A673 (cell line): ENCODE data around the gene NLGN1. TPM values are rescaled to one million over a fixed set of nuclear protein-coding genes. Genes with fewer than 3 reads are reported as not detected.

Experiments used
- BruUV-seq: library from RNA; stranded (reverse); fragments of 400-500 nt; replicated peaks from 2 replicates; lab custom pipeline; 2021; lab: Mats Ljungman, UMichigan
- CTCF ChIA-PET: fragments of 300-600 bp; sonication (Branson Sonifier 250); formaldehyde crosslinking; loops from one replicate; lab custom pipeline; 2022; ENCODE audit warnings: antibody characterized with exemption; lab: Charles Lee
- POLR2A ChIA-PET: fragments of 300-600 bp; sonication (Branson Sonifier 250); formaldehyde crosslinking; loops from one replicate; lab custom pipeline; 2022; ENCODE audit warnings: antibody characterized with exemption; ENCODE audit not compliant: low non-redundant PET; lab: Charles Lee
- DNase-seq: peaks from one replicate; pipeline ENCODE4 v3.0.0-alpha.2; 2015; ENCODE audit warnings: low spot score
- H3K27ac ChIP-seq: fragments of 200-600 bp; sonication (generic); 2 replicates; pipeline ENCODE4 v1.5.1; 2016; ENCODE audit warnings: mixed run types, low read depth, mild to moderate bottlenecking, mixed read lengths, antibody characterized with exemption, low read length; ENCODE audit not compliant: poor library complexity, severe bottlenecking
- H3K27me3 ChIP-seq: fragments of 200-600 bp; sonication (generic); replicated peaks from 2 replicates; pipeline ENCODE4 v1.6.1; 2017; ENCODE audit warnings: mixed run types, low read depth, mild to moderate bottlenecking, mixed read lengths, antibody characterized with exemption, low read length; ENCODE audit not compliant: insufficient read depth, poor library complexity
- H3K36me3 ChIP-seq: fragments of 200-600 bp; sonication (generic); 2 replicates; pipeline ENCODE4 v1.6.1; 2016; ENCODE audit warnings: mixed run types, mild to moderate bottlenecking, mixed read lengths, antibody characterized with exemption, low read length; ENCODE audit not compliant: insufficient read depth, poor library complexity, severe bottlenecking
- H3K4me1 ChIP-seq: fragments of 200-600 bp; sonication (generic); 2 replicates; pipeline ENCODE4 v1.6.1; 2017; ENCODE audit warnings: mixed run types, mild to moderate bottlenecking, mixed read lengths, antibody characterized with exemption, low read length; ENCODE audit not compliant: insufficient read depth, poor library complexity, severe bottlenecking
- H3K4me3 ChIP-seq: fragments of 200-600 bp; sonication (generic); 2 replicates; pipeline ENCODE4 v1.5.1; 2016; ENCODE audit warnings: low read depth, mixed run types, mild to moderate bottlenecking, mixed read lengths, low read length; ENCODE audit not compliant: poor library complexity, severe bottlenecking
- H3K9me3 ChIP-seq: fragments of 200-600 bp; sonication (generic); 2 replicates; pipeline ENCODE4 v1.6.1; 2016; ENCODE audit warnings: mixed run types, low read depth, mild to moderate bottlenecking, mixed read lengths, antibody characterized with exemption, low read length; ENCODE audit not compliant: poor library complexity, severe bottlenecking
- CTCF ChIP-seq: fragments of 300-800, 200-600 bp; sonication (generic); conservative IDR thresholded peaks from 2 replicates; pipeline ENCODE4 v1.5.1; 2017; ENCODE audit warnings: low read depth, mild to moderate bottlenecking, antibody characterized with exemption, low read length, moderate library complexity, mixed read lengths
- EZH2 ChIP-seq: fragments of 200-600 bp; sonication (generic); IDR thresholded peaks from 2 replicates; pipeline ENCODE4 v1.6.1; 2017; ENCODE audit warnings: borderline replicate concordance, low read depth, mild to moderate bottlenecking, mixed read lengths, antibody characterized with exemption, low read length; ENCODE audit not compliant: poor library complexity, severe bottlenecking
- intact Hi-C: fragments of 100-400 bp; cut with micrococcal nuclease; formaldehyde crosslinking; loops from one replicate; pipeline ENCODE4 v1.10.0; 2022; ENCODE audit not compliant: unreplicated experiment
- total RNA-seq: library from RNA; stranded (reverse); gene quantifications from 2 replicates; pipeline ENCODE4 v1.2.3, GENCODE V29; 2021

NLGN1 gene
- total RNA-seq, 1 experiment from 2014 or later = 0.39 TPM

- Histone ChIP-seq H3K27ac (no peak overlapping the region), H3K4me1 (peaks cover 27% of the 10 kb centered on the region), H3K27me3 (peaks cover 42% of the 10 kb centered on the region), H3K36me3 (no peaks in the 10 kb centered on the region), H3K4me3 (peak overlapping the region; percentile 65), H3K9me3 (no peaks in the 10 kb centered on the region)
- no peak for TF ChIP-seq EZH2
- no peak for TF ChIP-seq CTCF
- no peak for DNase-seq
- CTCF ChIA-PET = no interaction called here
- intact Hi-C loops = loop anchor here (10.0 kb wide), 1 partner anchor 590 kb away; no protein-coding TSS in a partner anchor
- no TSS peak for BruUV-seq
- POLR2A ChIA-PET = interaction anchor here (0.6 kb wide), 1 partner anchor 22 kb away, joined by 3 read pairs; no protein-coding TSS in a partner anchor
Observed at GRCh38 chr3:173395073-173395411, 2.5 kb upstream of the NLGN1 start.

DNA sequence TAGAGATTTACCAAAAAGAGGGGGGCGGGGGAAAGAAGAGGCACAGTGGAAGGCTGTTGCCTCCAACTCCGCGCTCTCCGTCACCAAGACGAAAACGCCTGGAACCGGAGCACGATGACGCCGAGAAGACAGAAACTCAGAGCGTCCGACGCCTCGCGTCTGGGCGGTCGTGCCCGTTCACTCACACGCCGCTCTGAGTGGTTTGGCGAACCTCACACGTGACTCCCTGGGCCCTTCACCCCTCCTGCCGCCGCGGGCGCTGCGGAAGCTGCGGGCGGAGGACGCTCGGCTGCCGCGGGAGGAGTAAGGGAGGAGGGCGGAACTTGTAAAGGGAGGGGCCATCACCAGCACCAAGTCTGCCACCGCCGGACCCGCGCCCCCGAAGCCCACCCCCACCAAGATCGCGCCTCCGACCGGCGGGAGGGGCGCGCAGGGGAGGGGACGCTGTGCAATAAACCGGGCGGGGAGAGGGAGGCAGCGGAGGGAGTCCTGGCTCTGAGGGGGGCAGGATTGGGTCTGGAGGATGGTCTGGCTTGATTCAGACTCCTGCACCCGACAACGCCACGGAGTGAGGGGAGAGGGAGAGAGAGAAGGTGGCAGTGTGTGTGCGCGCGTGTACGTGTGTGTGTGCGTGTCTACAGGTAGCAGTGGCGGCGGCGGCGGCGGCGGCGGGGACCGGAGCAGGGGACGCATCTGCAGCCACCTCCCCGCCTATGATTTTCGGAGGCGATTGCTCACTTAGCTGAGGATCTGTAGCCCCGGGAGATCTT is 1.9 kb upstream of the NLGN1 start:
- H3K4me3 ChIP-seq = peak overlapping the region; percentile 65
- peak; percentile 89 for DNase-seq
- no peaks in the 10 kb centered on the region for H3K9me3 ChIP-seq
- peaks cover 27% of the 10 kb centered on the region for H3K4me1 ChIP-seq
- POLR2A ChIA-PET = interaction anchor here (0.6 kb wide), 1 partner anchor 23 kb away, joined by 3 read pairs; no protein-coding TSS in a partner anchor
- CTCF ChIA-PET = no interaction called here
- peaks cover 42% of the 10 kb centered on the region for H3K27me3 ChIP-seq
- intact Hi-C loops = loop anchor here (10.0 kb wide), 1 partner anchor 591 kb away; no protein-coding TSS in a partner anchor
- BruUV-seq = no TSS peak
- H3K36me3 ChIP-seq = no peaks in the 10 kb centered on the region
- no peak overlapping the region for H3K27ac ChIP-seq
- TF ChIP-seq CTCF = no peak
- TF ChIP-seq EZH2 = no peak

DNA sequence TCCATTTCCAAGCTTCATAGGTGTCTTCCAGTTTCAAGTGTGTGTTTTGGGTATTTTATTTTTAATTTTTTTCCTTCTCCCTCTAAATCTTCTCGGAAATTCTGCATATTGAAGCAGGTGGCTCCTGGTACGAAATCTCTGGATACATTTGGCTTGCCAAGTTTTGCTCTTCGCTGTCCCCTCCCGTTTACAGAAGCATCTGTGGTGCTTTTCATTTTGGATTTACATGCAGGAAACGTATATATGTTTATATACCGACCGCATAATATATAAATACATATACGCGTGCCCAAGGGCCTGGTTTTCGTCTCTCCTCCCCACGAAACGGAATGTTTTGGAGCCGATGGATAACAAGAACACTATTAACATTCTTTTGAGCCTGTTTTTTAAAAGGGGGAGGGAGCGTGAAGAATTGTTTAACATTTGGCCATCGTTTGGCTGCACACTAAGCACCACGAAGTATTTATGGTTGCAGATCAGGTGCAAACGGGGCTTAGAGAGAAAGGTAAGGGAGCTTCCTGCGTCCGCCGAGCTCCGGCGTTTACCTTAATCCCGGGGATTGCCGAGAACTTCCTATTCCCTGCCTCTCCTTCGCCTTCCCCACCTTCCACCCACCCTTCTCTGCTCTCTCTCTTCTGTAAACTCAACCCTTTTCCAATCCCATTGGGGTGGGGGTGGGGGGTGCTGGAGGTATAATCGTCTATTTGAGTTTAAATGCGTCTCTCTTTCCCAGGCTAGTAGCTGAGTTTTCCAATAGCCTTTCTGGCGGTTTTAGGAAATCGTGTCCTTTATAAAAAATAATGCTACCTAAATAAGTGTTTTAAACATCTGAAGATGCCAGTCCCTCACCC is 1.1 kb upstream of the NLGN1 start:
- Histone ChIP-seq H3K9me3 (no peaks in the 10 kb centered on the region), H3K4me3 (peak overlapping the region; percentile 65), H3K36me3 (no peaks in the 10 kb centered on the region), H3K4me1 (peaks cover 27% of the 10 kb centered on the region), H3K27me3 (peaks cover 42% of the 10 kb centered on the region), H3K27ac (no peak overlapping the region)
- DNase-seq = peak; percentile 17
- intact Hi-C loops = loop anchor here (10.0 kb wide), 1 partner anchor 592 kb away; no protein-coding TSS in a partner anchor
- CTCF ChIA-PET = no interaction called here
- no TSS peak for BruUV-seq
- POLR2A ChIA-PET = no interaction called here
- TF ChIP-seq CTCF = no peak
- TF ChIP-seq EZH2 = no peak
